ENCODE measurements around the gene ATG3. TPM values are rescaled to one million over a fixed set of nuclear protein-coding genes. Genes with fewer than 3 reads are reported as not detected.
"Not testable (repeated sequence)": the region's sequence is repeated elsewhere in the genome, so short reads cannot be mapped to it uniquely, and the experiment has no call there.

The ATG3 gene
- total RNA-seq, 1 donor from 2014 or later, result 41.0 TPM

DNA sequence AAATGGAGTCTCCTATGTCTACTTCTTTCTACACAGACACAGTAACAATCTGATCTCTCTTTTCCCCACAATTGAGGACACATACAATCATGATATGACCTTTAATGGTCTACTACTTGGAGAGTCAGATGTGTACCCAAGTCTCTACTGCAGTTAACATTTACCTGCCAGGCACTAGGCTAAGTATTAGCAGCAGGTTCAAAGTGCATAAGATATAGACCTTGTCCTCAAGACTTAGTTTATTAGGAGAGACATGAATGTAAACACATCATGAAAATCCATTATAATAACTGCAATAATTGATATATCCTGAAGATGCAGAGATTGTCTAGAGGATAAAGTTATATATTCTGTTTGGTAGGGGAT lies 3.2 kb upstream of the ATG3 start:
- intact Hi-C loops (cut with DNase I), result loop anchor here (5.0 kb wide), 1 partner anchor 427 kb away; the partner anchor contains the start of gene GTPBP8
- DNase-seq (ENCODE audit: low spot score), result no peak

DNA sequence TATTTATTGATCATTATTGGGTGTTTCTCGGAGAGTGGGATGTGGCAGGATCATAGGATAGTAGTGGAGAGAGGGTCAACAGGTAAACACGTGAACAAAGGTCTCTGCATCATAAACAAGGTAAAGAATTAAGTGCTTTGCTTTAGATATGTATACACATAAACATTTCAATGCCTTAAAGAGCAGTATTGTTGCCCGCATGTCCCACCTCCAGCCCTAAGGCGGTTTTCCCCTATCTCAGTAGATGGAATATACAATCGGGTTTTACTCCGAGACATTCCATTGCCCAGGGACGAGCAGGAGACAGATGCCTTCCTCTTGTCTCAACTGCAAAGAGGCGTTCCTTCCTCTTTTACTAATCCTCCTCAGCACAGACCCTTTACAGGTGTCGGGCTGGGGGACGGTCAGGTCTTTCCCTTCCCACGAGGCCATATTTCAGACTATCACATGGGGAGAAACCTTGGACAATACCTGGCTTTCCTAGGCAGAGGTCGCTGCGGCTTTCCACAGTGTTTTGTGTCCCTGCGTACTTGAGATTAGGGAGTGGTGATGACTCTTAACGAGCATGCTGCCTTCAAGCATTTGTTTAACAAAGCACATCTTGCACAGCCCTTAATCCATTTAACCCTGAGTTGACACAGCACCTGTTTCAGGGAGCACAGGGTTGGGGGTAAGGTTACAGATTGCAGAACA lies 2.6 kb upstream of the ATG3 start:
- intact Hi-C loops (cut with DNase I), result loop anchor here (5.0 kb wide), 1 partner anchor 428 kb away; the partner anchor contains the start of gene GTPBP8
- not testable (repeated sequence) for DNase-seq (ENCODE audit: low spot score)

- no peak for DNase-seq (ENCODE audit: low spot score)
- intact Hi-C loops (cut with DNase I), result loop anchor here (5.0 kb wide), 1 partner anchor 431 kb away; the partner anchor contains the start of gene GTPBP8
These were observed 353 bp downstream of the ATG3 start for GRCh38 chr3:112561484-112561733.

DNA sequence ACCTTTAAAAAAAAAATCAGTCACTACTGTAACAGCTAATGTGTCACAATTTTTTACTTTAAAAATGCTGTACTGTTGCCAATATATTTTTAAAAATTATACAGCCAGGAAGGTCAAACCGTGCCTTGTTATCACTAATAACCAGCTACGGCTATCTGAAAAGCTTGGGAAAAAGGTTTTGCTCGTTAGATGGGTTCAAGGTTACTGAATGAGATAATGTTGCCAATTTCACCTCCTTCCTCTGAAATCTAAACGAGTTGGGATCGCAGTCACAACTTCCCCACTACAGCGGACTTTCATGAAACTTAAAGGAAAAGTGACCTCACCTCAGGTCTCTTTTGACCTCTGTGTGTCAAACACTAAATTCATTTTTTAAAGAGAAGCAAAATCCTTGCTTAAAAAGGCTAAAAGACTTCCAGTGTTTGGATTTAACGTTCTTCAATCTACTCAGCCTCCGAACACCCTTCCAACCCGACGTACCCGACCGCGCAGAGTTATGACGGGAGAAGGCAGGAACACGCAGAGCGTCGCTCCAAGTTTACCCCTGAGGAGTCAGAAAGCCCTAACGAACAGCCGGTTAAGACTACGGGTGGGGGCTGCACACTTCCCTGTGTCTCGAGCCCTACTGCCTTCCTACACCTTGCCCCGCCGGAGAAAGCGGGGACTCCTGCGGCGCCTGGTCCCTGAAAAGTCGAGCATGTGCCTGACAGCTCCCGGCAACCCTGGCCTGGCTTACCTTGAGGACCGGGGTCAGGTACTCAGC lies 860 bp downstream of the ATG3 start:
- intact Hi-C loops (cut with DNase I), result loop anchor here (5.0 kb wide), 1 partner anchor 431 kb away; the partner anchor contains the start of gene GTPBP8
- DNase-seq (ENCODE audit: low spot score), result peak; percentile 82

DNA sequence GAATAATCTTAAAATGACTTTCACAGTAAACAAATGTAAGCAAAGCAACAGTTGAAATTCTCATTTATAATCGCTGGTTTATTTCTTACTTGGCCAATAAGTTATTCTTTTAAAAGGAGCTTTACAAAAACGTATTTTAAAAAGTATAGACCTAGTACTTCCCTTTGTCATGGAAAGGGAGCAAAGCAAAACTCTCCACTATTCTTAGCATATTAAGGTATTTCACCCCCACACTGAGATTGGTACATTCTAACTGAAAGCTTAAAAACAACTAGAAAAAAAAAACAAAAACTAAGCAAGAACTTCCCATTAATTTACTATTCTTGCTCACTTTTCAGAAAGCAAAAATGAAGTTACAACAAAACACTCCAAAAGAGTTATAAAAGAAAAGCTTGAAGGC lies 1.5 kb downstream of the ATG3 start:
- intact Hi-C loops (cut with DNase I), result loop anchor here (5.0 kb wide), 1 partner anchor 432 kb away; the partner anchor contains the start of gene GTPBP8
- no peak for DNase-seq (ENCODE audit: low spot score)

- DNase-seq (ENCODE audit: low spot score), result no peak
- intact Hi-C loops (cut with DNase I), result no loop called here
These were observed 3.8 kb downstream of the ATG3 start for GRCh38 chr3:112557976-112558375.

GRCh38 chr3:112555535-112556170 lies 6.1 kb downstream of the ATG3 start:
- DNase-seq (ENCODE audit: low spot score), result no peak
- intact Hi-C loops (cut with DNase I), result no loop called here

- DNase-seq (ENCODE audit: low spot score), result no peak
- intact Hi-C loops (cut with DNase I), result no loop called here
These were observed 10.9 kb downstream of the ATG3 start for GRCh38 chr3:112550859-112551258.

DNA sequence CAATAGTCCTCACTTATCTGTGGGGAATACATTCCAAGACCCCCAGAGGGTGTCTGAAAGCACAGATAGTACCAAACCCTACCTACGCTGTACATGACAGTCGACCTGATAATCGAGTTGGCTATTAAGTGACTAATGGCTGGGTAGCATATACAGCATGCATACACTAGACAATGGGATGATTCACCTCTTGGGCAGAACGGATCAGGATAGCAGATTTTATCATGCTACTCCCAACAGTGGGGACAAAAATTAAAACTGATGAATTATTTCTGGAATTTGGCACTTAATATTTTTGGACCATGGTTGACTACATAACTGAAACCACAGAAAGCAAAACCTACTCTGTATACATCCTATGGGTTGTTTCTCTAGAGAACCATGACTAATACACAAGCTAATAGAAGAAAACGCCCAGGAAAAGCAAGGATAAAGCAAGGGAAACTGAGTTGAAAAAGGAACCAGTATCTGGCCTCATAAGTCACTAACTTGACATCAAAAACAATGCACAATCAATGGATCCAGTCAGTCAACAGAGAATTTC lies 15.5 kb downstream of the ATG3 start:
- no peak for DNase-seq (ENCODE audit: low spot score)
- intact Hi-C loops (cut with DNase I), result no loop called here

DNA sequence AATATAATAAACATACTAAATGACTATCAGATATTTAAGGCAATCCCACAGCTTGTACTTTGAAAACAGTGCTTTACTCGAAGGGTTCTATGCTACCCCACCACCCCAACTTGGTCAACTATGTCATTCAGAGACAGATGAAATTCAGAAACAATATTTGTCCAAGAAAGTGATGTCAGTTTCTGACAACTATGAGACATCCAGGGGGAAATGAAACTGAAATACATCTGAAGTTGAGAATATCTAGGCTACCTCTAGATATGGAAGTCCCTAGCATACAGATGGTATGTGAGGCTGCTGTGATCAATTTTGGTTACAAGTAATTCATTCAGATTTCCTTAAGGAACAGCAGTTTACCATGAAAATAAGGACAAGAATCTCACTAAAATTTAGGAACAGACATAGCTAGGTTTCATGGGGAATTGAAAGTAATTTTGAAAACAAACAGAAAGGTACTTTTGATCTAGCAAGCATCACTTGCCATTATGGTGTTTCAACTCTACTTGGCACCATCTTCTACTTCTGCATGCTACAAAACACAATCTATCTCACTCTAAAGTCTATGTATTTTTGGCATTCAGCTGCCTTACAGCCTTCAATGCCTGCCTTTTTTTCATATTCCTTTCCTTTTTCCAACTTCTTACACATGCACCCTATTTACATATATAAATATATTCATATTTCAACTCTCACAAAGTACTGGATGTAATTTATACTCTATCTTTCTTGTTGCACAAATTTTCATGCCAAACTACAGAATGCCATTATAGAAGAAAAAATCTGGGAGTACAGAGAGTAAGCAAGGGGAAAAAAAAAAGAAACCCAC lies 21.7 kb downstream of the ATG3 start:
- DNase-seq (ENCODE audit: low spot score), result no peak

GRCh38 chr3:112531358-112531781 lies 30.4 kb downstream of the ATG3 start:
- no peak for DNase-seq (ENCODE audit: low spot score)
- intact Hi-C loops (cut with DNase I), result loop anchor here (10.0 kb wide), 1 partner anchor 397 kb away; the partner anchor contains the start of gene GCSAM

More for the DNA sequence above, 21.7 kb downstream of the ATG3 start:
- intact Hi-C loops (cut with DNase I), result loop anchor here (10.0 kb wide), 1 partner anchor 405 kb away; the partner anchor contains the start of gene GCSAM

GRCh38 chr3:112530573-112530972 lies 31.2 kb downstream of the ATG3 start:
- no peak for DNase-seq (ENCODE audit: low spot score)
- intact Hi-C loops (cut with DNase I), result loop anchor here (10.0 kb wide), 1 partner anchor 396 kb away; the partner anchor contains the start of gene GCSAM

DNA sequence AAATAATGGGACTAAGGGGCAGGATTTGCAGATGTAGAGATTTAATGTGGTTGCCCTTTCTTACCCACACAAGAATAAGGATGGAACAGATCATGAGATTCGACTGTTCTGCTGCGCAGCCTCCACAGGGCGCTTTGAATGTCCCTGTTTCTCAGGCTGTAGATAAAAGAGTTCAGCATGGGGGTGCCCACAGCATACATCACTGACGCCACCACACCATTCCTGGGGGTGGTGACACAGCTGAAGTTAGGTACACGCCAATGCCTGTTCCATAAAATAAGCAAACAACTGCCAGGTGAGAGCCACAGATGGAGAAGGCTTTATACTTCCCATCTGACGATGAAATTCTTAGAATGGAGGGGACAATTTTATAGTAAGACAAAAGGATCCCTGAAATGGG lies 37.6 kb downstream of the ATG3 start:
- DNase-seq (ENCODE audit: low spot score); intact Hi-C loops (cut with DNase I): not testable (repeated sequence)

GRCh38 chr3:112519424-112520001 lies 42.2 kb downstream of the ATG3 start:
- no peak for DNase-seq (ENCODE audit: low spot score)
- intact Hi-C loops (cut with DNase I), result loop anchor here (5.0 to 10.0 kb wide), 4 partner anchors 125 to 407 kb away; partner anchors contain the start of genes CD200 and SLC9C1

GRCh38 chr3:112518970-112519369 lies 42.8 kb downstream of the ATG3 start:
- intact Hi-C loops (cut with DNase I), result loop anchor here (5.0 to 10.0 kb wide), 4 partner anchors 124 to 407 kb away; partner anchors contain the start of genes CD200 and SLC9C1
- DNase-seq (ENCODE audit: low spot score), result not testable (repeated sequence)

DNA sequence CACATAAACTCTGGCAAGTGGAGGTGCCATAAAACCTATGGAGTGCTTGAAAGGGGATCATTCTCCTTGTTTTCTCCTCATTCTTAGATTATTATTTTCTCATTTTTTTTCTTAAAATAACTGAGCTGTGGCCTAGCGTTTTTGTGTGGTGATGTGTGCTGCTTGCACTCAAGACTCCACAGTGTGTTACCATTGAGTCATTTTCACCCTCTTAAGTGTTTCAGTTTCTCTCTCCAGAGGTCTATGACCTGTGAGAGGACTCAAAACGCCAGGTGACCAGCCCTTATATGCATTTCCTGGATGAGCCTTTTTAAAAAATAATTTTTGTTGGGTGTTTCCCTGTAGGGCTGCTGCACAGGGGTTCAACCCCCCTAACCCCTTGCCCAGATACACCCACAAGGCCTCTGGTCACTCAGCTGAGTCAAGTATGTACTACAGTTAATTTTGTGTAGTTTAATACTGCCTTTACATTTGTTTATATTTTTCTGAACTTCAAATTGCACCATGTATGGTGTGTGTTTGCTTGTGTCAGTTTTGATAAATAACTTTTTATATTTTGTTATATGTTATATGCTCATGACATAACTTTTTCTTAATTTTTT lies 47.1 kb downstream of the ATG3 start:
- intact Hi-C loops (cut with DNase I), result loop anchor here (5.0 to 10.0 kb wide), 4 partner anchors 120 to 402 kb away; partner anchors contain the start of genes CD200 and SLC9C1
- DNase-seq (ENCODE audit: low spot score), result no peak

DNA sequence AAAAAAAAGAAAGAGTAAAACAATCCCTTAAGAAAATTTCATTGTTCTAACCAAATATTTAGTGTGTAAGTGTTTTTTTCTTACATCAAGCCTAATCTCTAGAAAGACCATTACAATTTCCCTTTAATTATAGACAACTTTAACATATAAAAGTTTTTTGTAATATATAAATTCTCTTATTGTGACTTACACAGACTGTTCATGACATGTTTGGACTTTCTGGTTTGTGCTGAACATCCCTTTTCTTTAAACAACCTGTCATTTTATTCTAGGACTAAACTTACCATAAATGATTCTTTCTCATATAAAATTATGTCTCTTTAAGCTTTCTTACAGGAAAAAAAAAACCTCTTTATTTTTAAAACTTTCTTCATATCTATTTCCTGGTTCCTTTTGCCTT lies 49.4 kb downstream of the ATG3 start:
- DNase-seq (ENCODE audit: low spot score), result no peak
- intact Hi-C loops (cut with DNase I), result loop anchor here (10.0 kb wide), 1 partner anchor 118 kb away; no protein-coding TSS in a partner anchor

- intact Hi-C loops (cut with DNase I), result no loop called here
These were observed 52.9 kb downstream of the ATG3 start for GRCh38 chr3:112508860-112509259.

More at GRCh38 chr3:112508860-112509259, 52.9 kb downstream of the ATG3 start:
- DNase-seq (ENCODE audit: low spot score), result no peak
